Left lung (tissue), 10 donors: Measurements from ENCODE around the gene PACS2. TPM values are rescaled to one million over a fixed set of nuclear protein-coding genes. Genes with fewer than 3 reads are reported as not detected.

Experiments used
- ATAC-seq: fragments of 200-7000 bp; cut with Tn5 transposase; one replicate; pipeline ENCODE4 v1.9.1; 2020; ENCODE audit warnings: moderate library complexity
- DNase-seq, 4 donors: peaks; one replicate each; pipeline ENCODE4 v3.0.0-alpha.2; 2013 to 2020
- H3K27ac ChIP-seq, 2 donors: fragments of 200-600 bp; sonication (generic) in 1 of 2; one replicate each; pipeline versions ENCODE4 v1.5.0 to v1.8.0; 2020 to 2021
- H3K27me3 ChIP-seq, 2 donors: fragments of 200-600 bp; sonication (generic) in 1 of 2; one replicate each; pipeline versions ENCODE4 v1.5.0 to v1.8.0; 2020 to 2021
- H3K36me3 ChIP-seq, 2 donors: fragments of 200-600 bp; sonication (generic) in 1 of 2; one replicate each; pipeline versions ENCODE4 v1.5.0 to v1.8.0; 2020 to 2021
- H3K4me1 ChIP-seq, 2 donors: fragments of 200-600 bp; one replicate each; pipeline ENCODE4 v1.8.0; 2021
- H3K4me3 ChIP-seq, 2 donors: fragments of 200-600 bp; sonication (generic) in 1 of 2; one replicate each; pipeline versions ENCODE4 v1.5.0 to v1.8.0; 2020 to 2021; ENCODE audit warnings: mild to moderate bottlenecking in 1 of 2
- H3K9me3 ChIP-seq, 2 donors: fragments of 200-600 bp; sonication (generic) in 1 of 2; one replicate each; pipeline versions ENCODE4 v1.5.0 to v1.8.0; 2020 to 2021
- intact Hi-C, 2 donors: fragments of 100-400 bp; cut with DNase I; formaldehyde crosslinking; loops; one replicate each; pipeline versions ENCODE4 v1.11.2 to v1.14.2; 2022
- polyA plus RNA-seq, 6 donors: library from polyadenylated mRNA; unstranded; fragments of 120-200 nt; gene quantifications; one replicate each; pipeline ENCODE4 v1.2.1, GENCODE V29; 2013; ENCODE audit not compliant: insufficient read length in 6 of 6
- total RNA-seq, 2 donors: library from RNA; stranded (reverse); fragmentation: NEBNext Ultra II Directional; extraction: Animal tissue kit (Norgen Biotek cat#: 25700); gene quantifications; one replicate each; pipeline ENCODE4 v1.2.1, GENCODE V29; 2021
- TF ChIP-seq, protein P1 (sequence below), 2 donors: fragments of 200-600 bp; sonication (generic) in 1 of 2; IDR thresholded peaks; one replicate each; pipeline versions ENCODE4 v1.5.0 to v1.8.0; 2021; ENCODE audit warnings: antibody characterized with exemption in 2 of 2
- donor health status: DM: no; HTN: yes; CAD: no.
- donor health status: DM: no; HTN: no; CAD: no.

The PACS2 gene
- total and polyA plus RNA-seq, 8 donors: 64.6 to 99.3 (median 75.4) TPM

DNA sequence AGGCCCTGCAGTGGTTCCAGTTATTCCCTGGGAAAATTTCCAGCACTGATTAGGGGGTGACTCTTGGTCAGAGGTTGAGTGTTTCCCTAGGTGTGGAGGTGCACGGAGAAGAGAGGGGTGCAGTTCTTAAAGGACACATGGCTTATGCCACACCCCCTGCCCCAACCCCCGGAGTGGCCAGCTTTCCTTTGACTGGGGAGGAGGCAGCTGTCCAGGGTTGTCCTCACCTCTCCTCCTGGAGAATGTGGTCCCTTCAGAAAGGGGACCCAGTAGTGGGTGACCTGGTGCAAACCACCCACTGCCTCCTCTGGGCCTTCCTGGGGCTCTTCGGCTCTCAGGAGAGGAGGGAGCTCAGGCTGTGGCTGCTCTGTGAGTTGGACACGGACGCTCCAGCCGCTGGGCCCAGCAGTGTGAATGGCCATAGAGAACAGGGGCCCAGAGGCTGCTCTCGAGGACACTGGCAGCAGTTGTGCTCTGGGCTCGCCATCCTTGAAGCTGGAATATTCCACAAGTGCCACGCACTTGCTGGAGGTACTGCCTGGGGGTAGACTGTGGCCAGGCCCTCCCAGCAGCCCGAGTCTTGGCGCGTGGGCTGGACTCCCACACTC, 13.6 kb downstream of the PACS2 start:
- H3K4me1 ChIP-seq: peaks cover 6 to 47% of the 10 kb centered on the region in 2 donors
- H3K36me3 ChIP-seq: peaks cover 0 to 5% of the 10 kb centered on the region in 2 donors
- no peak overlapping the region for H3K27ac ChIP-seq
- H3K27me3 ChIP-seq: no peaks in the 10 kb centered on the region
- DNase-seq (peak in 1 of 4 donors; percentile 59), ATAC-seq (no peak)
- TF ChIP-seq, protein P1, sequence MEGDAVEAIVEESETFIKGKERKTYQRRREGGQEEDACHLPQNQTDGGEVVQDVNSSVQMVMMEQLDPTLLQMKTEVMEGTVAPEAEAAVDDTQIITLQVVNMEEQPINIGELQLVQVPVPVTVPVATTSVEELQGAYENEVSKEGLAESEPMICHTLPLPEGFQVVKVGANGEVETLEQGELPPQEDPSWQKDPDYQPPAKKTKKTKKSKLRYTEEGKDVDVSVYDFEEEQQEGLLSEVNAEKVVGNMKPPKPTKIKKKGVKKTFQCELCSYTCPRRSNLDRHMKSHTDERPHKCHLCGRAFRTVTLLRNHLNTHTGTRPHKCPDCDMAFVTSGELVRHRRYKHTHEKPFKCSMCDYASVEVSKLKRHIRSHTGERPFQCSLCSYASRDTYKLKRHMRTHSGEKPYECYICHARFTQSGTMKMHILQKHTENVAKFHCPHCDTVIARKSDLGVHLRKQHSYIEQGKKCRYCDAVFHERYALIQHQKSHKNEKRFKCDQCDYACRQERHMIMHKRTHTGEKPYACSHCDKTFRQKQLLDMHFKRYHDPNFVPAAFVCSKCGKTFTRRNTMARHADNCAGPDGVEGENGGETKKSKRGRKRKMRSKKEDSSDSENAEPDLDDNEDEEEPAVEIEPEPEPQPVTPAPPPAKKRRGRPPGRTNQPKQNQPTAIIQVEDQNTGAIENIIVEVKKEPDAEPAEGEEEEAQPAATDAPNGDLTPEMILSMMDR (IDR thresholded peaks at IDR 0.05): no peak
- intact Hi-C loops: no loop called here
- no peaks in the 10 kb centered on the region for H3K9me3 ChIP-seq
- no peak overlapping the region for H3K4me3 ChIP-seq

DNA sequence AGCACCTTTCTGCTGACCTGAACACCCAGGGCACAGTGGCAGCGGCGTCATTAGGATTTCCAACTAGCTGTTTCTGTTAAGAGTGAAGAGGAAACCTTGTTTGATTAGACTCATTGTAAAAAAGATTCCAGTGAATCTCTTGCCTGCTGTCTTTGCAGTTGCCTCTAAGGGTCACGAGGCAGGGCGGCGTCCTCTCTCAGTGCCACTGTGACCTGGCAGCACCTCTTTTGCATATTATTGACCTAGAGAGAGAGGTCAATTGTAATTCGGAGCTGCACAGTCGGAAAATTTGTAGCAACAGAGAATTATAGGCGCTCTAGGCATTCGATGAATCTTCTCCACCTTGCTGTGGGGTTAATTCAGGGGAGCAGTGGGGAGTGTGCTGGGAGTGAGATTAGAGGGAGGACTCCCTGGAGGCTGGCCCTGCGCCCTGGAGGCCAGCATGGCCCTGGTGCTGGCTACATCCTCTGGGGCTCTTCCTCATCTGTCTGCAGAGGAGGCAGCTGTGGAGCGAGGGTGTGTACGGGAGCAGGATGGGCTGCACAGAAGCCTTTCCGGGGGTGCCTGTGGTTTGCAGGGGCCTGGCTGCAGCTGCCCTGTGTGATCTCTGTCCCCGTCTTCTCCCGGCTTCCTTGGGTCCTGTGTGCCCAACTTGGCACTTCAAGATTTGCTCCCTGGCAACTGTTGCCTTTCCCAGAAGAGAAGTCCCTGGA, 14.3 kb downstream of the PACS2 start:
- Histone ChIP-seq H3K9me3 (no peaks in the 10 kb centered on the region), H3K4me3 (no peak overlapping the region), H3K27ac (no peak overlapping the region), H3K27me3 (no peaks in the 10 kb centered on the region), H3K36me3 (peaks cover 0 to 5% of the 10 kb centered on the region in 2 donors), H3K4me1 (peaks cover 6 to 41% of the 10 kb centered on the region in 2 donors)
- ATAC-seq: peak; percentile 31
- TF ChIP-seq, protein P1 (IDR thresholded peaks at IDR 0.05): no peak
- DNase-seq: peak in 1 of 4 donors; percentile 27
- intact Hi-C loops: no loop called here

DNA sequence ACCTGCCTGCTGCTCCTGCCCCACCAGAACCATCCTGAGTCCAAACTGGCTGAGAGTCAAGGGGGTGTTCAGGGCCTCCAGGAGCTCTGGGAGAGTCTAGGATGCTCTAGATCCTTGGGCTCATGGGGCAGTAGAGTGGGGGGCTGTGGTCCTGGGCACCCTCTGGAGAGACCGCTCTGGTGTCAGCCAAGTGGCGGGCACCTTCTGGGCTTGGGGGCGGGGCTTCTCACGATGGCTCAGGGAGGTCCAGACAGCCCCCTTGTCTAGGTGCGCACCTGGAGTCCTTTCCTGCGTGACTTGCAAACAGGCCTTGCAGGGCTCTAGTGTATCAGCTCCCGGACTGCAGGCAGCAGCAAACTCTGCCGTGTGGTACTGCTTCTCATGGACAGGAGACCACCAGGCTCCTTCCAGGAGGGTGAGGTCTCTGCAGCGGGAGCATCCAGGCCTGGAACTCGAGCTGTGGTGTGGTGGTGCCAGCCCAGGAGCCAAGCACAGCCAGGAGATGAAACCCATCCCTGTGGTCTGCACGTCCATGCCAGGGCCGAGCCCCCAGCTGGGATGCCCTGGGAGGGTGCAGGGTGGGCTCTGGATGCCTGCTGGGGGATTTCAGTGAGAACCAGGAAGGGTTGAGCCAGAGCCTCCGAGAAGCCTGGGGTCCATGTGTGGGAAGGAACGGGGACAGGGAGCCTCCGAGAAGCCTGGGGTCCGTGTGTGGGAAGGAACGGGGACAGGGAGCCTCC, 15.0 kb downstream of the PACS2 start:
- TF ChIP-seq, protein P1 (IDR thresholded peaks at IDR 0.05): no peak
- Histone ChIP-seq H3K27me3 (no peaks in the 10 kb centered on the region), H3K9me3 (no peaks in the 10 kb centered on the region), H3K27ac (no peak overlapping the region), H3K4me1 (peaks cover 6 to 38% of the 10 kb centered on the region in 2 donors), H3K36me3 (peaks cover 0 to 5% of the 10 kb centered on the region in 2 donors), H3K4me3 (no peak overlapping the region)
- no peak for ATAC-seq
- intact Hi-C loops: no loop called here
- DNase-seq: peak in 1 of 4 donors; percentile 54

DNA sequence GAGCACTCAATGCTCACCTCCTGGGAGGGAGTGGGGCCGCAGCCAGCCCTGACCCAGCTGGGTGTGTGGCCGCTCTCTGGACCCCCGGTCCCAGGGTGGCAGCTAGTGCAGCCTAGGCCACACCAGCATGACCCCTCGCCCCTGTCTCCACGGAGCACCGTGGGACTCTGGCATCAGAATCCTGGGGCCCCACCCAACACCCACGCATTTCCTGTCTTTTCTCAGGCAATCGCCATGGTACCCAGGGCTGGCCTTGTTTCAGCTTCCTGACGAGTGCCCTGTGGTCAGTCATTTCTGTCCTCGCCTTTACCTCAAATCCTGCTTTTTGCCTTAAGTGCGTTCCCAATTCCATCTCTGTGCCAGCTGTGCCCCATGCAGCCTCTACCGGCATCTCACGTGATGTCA, 15.9 kb downstream of the PACS2 start:
- TF ChIP-seq, protein P1 (IDR thresholded peaks at IDR 0.05): no peak
- peak overlapping the region in 1 of 2 donors; percentile 66 for H3K27ac ChIP-seq
- peaks cover 0 to 5% of the 10 kb centered on the region in 2 donors for H3K36me3 ChIP-seq
- intact Hi-C loops: no loop called here
- no peaks in the 10 kb centered on the region for H3K9me3 ChIP-seq
- peaks cover 6 to 38% of the 10 kb centered on the region in 2 donors for H3K4me1 ChIP-seq
- no peaks in the 10 kb centered on the region for H3K27me3 ChIP-seq
- no peak overlapping the region for H3K4me3 ChIP-seq
- peak in 2 of 4 donors; percentile 43 to 71 for DNase-seq
- peak; percentile 30 for ATAC-seq
